GM21723 (cell line): Measurements from ENCODE around the gene SH2D4B.

ENCODE experiments used
- ATAC-seq: cut with Tn5 transposase; IDR thresholded peaks from one replicate; pipeline ENCODE4 v1.9.1; 2021; ENCODE audit warnings: mild to moderate bottlenecking, moderate library complexity; ENCODE audit not compliant: unreplicated experiment

The SH2D4B gene

GRCh38 chr10:80585812-80586211 lies 48.1 kb downstream of the SH2D4B start:
- ATAC-seq: no peak

- no peak for ATAC-seq
Observed at GRCh38 chr10:80588546-80588945, 50.8 kb downstream of the SH2D4B start.

GRCh38 chr10:80589726-80590373 lies 52.1 kb downstream of the SH2D4B start:
- ATAC-seq: peak; percentile 93

GRCh38 chr10:80590585-80591125 lies 53.0 kb downstream of the SH2D4B start:
- no peak for ATAC-seq

- peak; percentile 36 for ATAC-seq
Observed at GRCh38 chr10:80596391-80597257, 58.9 kb downstream of the SH2D4B start.

- peak; percentile 77 for ATAC-seq
Observed at GRCh38 chr10:80598084-80598798, 60.5 kb downstream of the SH2D4B start.

GRCh38 chr10:80598951-80599350 lies 61.2 kb downstream of the SH2D4B start:
- no peak for ATAC-seq

- peak; percentile 79 for ATAC-seq
Observed at GRCh38 chr10:80599424-80599847, 61.7 kb downstream of the SH2D4B start.

GRCh38 chr10:80600256-80600655 lies 62.6 kb downstream of the SH2D4B start:
- ATAC-seq: no peak

- ATAC-seq: no peak
Observed at GRCh38 chr10:80602881-80603280, 65.2 kb downstream of the SH2D4B start.

GRCh38 chr10:80603516-80603915 lies 65.8 kb downstream of the SH2D4B start:
- ATAC-seq: no peak

GRCh38 chr10:80608706-80609105 lies 71.0 kb downstream of the SH2D4B start:
- ATAC-seq: no peak

- ATAC-seq: no peak
Observed at GRCh38 chr10:80609331-80609730, 71.6 kb downstream of the SH2D4B start.

GRCh38 chr10:80611481-80612185 lies 73.9 kb downstream of the SH2D4B start:
- no peak for ATAC-seq

- no peak for ATAC-seq
Observed at GRCh38 chr10:80612261-80612660, 74.6 kb downstream of the SH2D4B start.

GRCh38 chr10:80613466-80614170 lies 75.9 kb downstream of the SH2D4B start:
- no peak for ATAC-seq

GRCh38 chr10:80614576-80615416 lies 77.1 kb downstream of the SH2D4B start:
- ATAC-seq: no peak

- no peak for ATAC-seq
Observed at GRCh38 chr10:80617807-80618206, 80.1 kb downstream of the SH2D4B start.

- no peak for ATAC-seq
Observed at GRCh38 chr10:80619036-80619435, 81.3 kb downstream of the SH2D4B start.
